SK-MEL-5 (cell line): ENCODE results near the gene TSPYL2. TPM values are rescaled to one million over a fixed set of nuclear protein-coding genes. Genes with fewer than 3 reads are reported as not detected.

Experiments
- DNase-seq: peaks from one replicate; pipeline ENCODE4 v3.0.0-alpha.2; 2016; ENCODE audit warnings: low read depth, low spot score
- in situ Hi-C: cut with HindIII; loops from 2 replicates; pipeline ENCODE4 v1.10.0; 2016; ENCODE audit warnings: low sequenced_read_pairs, high pct_unique_total_duplicates, low pct_unique_long_range_greater_than_20kb
- total RNA-seq: library from RNA; depleted of rRNA; stranded (reverse); fragments of >200 nt; shearing (Covaris generic); gene quantifications from 2 replicates; pipeline ENCODE4 v1.2.3, GENCODE V29; 2014

The TSPYL2 gene
- total RNA-seq, 1 experiment from 2014 or later, result 5.4 TPM

- no peak for DNase-seq
- in situ Hi-C loops, result no loop called here
Observed at GRCh38 chrX:53076671-53077070, 5.5 kb upstream of the TSPYL2 start.

- no peak for DNase-seq
- in situ Hi-C loops, result no loop called here
Observed at GRCh38 chrX:53077207-53078197, 4.7 kb upstream of the TSPYL2 start.

DNA sequence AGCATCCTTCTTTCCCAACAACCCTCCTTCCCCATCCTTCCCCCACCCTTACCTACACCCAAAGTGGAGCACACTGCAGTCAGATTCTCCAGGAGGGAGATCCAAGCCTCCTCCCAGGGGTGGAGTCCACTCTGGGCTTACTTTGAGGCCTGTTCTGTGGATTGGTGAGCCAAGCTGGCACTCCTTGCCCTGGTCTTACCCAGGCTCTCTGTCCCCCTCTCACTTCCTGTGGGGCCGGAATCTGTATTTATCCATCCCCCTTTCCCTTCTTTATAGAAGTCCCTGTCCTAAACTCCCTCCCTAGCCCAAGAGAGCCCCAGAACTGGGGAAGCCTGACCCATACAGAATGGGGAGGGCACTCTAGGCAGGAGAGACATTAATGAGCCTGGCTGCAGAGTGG is 3.2 kb upstream of the TSPYL2 start:
- DNase-seq, result no peak
- in situ Hi-C loops, result no loop called here

- in situ Hi-C loops, result no loop called here
- no peak for DNase-seq
Observed at GRCh38 chrX:53080628-53081580, 1.3 kb upstream of the TSPYL2 start.

DNA sequence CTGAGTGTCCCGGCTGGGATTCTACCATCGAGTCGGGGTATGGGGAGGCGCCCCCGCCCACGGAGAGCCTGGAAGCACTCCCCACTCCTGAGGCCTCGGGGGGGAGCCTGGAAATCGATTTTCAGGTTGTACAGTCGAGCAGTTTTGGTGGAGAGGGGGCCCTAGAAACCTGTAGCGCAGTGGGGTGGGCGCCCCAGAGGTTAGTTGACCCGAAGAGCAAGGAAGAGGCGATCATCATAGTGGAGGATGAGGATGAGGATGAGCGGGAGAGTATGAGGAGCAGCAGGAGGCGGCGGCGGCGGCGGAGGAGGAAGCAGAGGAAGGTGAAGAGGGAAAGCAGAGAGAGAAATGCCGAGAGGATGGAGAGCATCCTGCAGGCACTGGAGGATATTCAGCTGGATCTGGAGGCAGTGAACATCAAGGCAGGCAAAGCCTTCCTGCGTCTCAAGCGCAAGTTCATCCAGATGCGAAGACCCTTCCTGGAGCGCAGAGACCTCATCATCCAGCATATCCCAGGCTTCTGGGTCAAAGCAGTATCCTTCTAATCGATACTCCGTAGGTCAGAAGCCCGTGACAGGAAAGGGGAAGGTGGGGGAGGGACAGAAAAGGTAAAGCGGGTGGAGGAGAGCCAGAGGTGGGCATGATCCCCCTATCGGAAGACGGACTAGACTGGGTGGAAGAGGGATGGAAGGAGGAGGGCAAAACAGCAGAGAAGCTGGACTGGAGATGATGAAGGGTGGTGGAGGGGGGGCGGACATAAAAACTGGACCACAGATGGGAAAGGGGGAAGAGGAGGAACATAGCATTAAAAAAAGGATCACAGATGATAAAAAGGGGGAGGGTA is 828 bp downstream of the TSPYL2 start:
- no peak for DNase-seq

GRCh38 chrX:53084043-53084570 is 1.9 kb downstream of the TSPYL2 start:
- in situ Hi-C loops, result no loop called here
- no peak for DNase-seq

More for the DNA sequence above, 828 bp downstream of the TSPYL2 start:
- in situ Hi-C loops, result no loop called here

DNA sequence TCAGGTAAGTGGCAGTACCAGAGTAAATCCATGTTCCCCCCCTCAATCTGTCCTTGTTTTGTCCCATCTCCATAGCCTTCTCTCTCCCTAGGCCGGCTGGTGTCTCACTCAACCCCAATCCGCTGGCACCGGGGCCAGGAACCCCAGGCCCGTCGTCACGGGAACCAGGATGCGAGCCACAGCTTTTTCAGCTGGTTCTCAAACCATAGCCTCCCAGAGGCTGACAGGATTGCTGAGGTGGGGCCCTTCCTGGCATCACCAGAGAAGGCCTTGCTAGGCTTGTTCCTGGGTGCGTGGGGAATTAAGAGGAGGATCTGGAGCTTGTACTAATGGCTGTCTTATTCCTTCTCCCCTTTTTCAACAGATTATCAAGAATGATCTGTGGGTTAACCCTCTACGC is 2.7 kb downstream of the TSPYL2 start:
- in situ Hi-C loops, result no loop called here

GRCh38 chrX:53085661-53086229 is 3.6 kb downstream of the TSPYL2 start:
- no peak for DNase-seq
- in situ Hi-C loops, result no loop called here

More for the DNA sequence above, 2.7 kb downstream of the TSPYL2 start:
- no peak for DNase-seq

- in situ Hi-C loops, result no loop called here
- no peak for DNase-seq
Observed at GRCh38 chrX:53086464-53086863, 4.3 kb downstream of the TSPYL2 start.

- DNase-seq, result no peak
- in situ Hi-C loops, result no loop called here
Observed at GRCh38 chrX:53087388-53087831, 5.2 kb downstream of the TSPYL2 start.

DNA sequence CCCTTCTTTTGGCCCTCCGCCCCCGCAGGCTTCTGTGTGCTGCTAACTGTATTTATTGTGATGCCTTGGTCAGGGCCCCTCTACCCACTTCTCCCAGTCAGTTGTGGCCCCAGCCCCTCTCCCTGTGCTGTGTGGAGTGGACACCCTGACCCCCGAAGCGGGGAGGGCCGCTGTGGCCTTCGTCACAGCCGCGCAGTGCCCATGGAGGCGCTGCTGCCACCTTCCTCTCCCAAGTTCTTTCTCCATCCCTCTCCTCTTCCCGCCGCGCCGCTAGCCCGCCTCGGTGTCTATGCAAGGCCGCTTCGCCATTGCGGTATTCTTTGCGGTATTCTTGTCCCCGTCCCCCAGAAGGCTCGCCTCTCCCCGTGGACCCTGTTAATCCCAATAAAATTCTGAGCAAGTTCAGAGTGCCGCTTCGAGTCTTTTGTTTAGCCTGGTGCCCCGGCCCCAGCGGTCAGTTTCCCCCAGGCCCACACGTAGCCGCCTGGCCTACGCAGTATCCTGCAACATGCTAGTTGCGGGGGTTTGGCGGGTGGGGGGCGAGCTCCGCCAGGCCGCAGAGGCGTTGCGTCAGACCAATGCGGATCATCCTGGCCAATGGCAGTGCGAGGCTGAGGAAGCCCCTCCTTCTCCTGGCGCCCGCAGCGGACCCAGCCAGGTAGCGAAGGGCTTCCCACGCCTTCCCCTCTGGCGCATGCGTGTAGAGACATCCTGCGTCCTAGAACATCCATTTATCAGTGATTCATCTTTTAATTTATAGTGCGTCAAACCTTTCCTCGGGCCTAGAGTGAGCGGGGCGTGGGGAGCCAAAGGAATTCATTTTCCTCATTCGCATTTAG is 6.2 kb downstream of the TSPYL2 start:
- in situ Hi-C loops, result no loop called here
- DNase-seq, result no peak

DNA sequence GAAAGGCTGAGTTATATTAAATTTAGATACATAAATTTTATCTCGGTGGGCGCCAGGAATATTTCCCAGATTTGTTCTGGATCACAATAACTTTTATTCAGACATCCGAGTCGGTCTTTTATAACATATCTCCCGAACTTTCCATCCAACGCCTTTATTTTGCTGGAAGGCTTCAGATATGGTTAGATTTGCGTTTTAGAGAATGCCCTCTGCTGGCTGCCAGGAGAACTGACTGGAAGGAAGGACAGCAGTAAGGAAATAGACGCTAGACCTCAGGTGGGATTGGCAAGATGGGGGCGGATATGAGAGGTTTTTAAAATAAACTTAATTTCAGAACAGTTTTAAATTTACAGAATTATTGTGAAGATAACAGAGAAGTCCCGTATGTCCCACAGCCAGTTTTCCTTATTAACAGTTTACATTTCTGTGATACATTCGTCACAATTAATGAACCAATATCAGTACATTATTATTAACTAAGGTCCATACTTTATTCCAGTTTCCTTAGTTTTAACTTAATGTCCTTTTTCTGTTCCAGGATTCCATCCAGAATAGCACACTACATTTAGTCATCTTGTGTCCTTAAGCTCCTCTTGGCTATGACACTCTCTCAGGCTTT is 7.2 kb downstream of the TSPYL2 start:
- DNase-seq, result peak; percentile 62
- in situ Hi-C loops, result no loop called here

- in situ Hi-C loops, result no loop called here
- no peak for DNase-seq
Observed at GRCh38 chrX:53089925-53090324, 7.8 kb downstream of the TSPYL2 start.

DNA sequence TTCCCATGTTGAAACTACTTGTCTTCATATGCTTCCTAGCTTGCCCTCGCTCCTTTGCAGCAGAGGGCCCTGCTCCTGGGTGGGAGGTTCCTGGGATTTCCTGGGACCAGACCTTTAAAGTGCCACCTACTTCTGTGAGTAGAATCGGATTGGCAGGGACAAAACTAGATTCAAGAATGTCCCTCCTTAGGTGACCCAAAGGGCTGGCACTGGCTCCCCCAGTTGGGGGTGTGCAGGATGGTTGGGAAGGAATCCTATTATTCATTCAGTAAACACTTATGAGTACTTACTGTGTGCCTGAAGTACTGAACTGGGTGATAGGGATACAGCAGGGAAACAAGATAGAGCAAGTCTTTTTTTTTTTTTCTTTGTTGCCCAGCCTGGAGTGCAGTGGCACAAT is 9.2 kb downstream of the TSPYL2 start:
- no peak for DNase-seq
- in situ Hi-C loops, result no loop called here

- in situ Hi-C loops, result no loop called here
Observed at GRCh38 chrX:53093177-53093655, 11.0 kb downstream of the TSPYL2 start.

More at GRCh38 chrX:53093177-53093655, 11.0 kb downstream of the TSPYL2 start:
- DNase-seq, result peak; percentile 83
